ENCODE data around the gene ZNF329. TPM values are rescaled to one million over a fixed set of nuclear protein-coding genes. Genes with fewer than 3 reads are reported as not detected.
"Not testable (repeated sequence)": the region's sequence is repeated elsewhere in the genome, so short reads cannot be mapped to it uniquely, and the experiment has no call there.

The ZNF329 gene
- total RNA-seq = 7.2 and 10.3 TPM in 2 replicates

DNA sequence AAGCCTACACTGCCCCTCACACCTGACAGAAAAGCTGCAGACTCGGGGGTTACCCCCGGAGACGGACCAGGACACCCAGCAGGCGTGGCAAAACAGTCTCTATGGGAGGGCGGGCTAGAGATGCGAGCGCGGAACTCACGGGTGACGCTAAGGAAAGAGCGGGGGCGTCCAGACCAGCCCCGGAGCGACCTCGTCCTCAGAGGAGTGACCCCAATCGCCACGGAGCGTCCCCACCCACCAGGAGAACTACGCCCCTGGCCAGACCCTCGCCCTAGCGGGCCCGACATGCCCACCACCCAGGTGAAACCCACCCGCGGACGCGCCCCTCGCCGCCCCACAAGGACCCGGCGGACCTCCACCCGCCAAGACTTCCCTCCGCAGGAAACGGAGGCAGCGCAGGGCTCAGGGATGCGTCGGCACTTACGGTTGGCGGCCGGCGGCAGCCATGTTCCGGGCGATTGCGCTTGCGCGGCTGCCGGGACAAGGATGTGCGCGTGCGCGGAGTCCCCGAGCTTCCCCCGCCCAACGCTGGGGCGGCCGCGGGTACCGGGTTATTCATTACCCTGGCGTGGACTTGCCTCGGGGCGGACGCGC, at the start of gene ZNF329:
Gene ZNF329 (minus strand): TSS at position 462 of the 594 bp plus-strand sequence. CDS start 21,286 bp downstream, outside the sequence.
- peak; percentile 87 to 90 for DNase-seq (ENCODE audit: low read depth in 2 of 2)

DNA sequence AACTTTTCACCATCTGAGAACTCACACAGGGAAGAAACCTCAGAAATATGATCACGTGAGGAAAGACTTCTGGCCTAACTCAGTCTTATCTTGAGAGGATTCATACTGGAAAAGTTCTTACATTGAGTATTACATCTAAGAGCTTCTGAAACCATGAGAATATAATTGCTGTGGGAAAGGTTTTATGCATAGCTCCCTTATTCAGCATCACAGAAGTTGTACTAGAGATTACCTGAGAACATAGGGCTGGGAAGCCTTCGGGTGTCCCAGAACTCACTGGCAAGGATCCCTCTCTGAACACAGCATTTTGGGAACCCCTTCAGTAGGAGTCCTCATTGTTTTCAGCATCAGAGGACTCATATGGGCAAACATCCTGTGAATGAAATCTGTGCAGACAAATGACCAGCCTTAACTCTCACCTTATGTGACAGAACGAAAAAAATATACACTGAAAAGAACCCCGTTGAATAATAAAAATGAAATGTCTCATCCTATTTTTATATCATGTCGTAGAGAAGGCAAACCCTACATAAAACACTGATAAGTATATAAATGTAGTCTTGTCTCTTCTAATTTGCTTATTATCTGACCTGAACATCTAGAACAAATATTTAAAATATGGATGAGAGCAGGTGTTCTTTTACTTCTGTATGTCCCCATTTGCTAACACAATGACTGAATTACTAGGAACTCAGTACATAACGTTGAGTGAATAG, 46.5 kb upstream of the ZNF329 start:
- DNase-seq (ENCODE audit: low read depth in 2 of 2) = peak; percentile 31 to 33

DNA sequence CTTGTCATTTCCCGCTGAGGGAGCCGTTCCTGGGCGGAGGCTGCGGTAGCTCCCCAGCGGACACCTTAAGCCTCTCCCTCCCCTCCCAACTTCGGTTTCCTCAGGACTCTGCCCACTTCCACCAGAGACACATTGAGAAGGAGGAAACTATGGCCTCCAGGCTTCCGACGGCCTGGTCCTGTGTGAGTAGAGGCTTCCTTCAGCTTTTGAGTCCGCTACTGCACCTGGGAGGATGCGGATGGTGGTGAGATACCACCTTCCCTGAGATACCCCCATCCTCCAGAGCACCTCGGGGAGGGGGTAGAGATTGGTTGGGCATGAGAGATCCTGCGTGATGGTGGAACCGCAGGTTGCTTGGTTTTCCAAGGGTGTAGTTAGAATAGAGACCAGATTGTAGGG, 33.2 kb upstream of the ZNF329 start:
- DNase-seq (ENCODE audit: low read depth in 2 of 2) = no peak

DNA sequence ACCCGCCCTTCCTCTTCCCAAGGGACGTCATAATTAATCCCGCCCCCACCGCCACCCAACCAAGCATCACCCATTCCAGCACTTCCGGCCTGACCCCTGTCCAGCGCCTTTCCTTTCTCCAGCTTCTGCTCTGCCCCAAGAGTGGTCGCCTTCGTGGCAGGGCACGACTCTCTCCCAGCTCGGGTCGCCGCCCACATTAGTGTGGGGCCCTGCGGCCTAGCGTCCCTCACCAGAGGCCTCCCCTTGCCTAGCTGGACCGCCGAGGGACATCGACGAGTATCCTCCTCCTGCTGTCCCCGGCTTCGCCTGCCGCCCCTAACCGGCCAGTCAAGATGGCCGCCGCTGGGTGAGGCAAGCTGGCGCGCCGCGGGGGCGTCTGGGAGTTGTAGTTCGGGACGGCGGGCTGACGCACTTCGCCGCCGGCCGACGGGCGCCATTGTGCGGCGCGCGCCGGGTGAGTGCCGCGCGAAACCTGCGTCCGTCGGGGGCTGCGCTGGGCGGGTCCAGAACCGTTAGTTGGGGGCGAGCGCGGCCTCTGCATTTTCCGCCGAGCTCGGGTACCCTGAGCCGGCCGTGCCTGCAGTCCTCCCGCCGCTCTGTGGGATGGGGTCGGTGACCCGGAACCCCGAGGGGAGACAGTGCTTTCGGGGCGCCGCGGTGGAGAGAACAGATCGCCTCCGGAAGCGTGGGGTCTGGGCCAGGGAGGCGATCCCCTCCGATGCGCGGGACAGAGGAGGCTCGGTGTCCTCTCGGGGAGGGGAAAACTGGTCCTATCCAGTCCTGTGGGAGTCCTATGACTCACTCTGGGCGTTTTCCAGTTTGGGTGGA, 32.6 kb upstream of the ZNF329 start, which contains the start of gene ZNF274:
Gene ZNF274 (plus strand): TSS at position 73 of the 828 bp plus-strand sequence. CDS start 905 bp downstream, outside the sequence.
- peak; percentile 95 to 96 for DNase-seq (ENCODE audit: low read depth in 2 of 2)

DNA sequence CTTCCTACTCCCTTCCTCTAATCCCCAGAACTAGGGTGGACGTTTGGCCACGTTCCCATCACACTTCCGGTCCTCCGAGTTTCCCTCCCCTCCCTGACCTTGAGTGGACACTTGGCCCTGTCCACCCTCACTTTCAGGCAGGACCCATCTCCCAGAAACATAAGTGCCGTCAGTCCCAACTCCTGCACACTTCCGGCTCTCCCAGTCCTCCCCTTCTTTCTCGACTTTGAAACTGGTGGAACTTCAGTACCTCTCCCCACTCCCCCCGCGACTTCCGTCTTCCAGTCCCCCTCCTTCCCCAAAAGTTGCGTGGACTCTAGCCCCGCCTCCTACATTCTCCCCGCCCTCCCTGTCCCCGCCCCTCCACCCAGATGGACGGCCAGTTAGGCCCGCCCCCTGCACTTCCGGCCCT, 32.0 kb upstream of the ZNF329 start:
- no peak for DNase-seq (ENCODE audit: low read depth in 2 of 2)

DNA sequence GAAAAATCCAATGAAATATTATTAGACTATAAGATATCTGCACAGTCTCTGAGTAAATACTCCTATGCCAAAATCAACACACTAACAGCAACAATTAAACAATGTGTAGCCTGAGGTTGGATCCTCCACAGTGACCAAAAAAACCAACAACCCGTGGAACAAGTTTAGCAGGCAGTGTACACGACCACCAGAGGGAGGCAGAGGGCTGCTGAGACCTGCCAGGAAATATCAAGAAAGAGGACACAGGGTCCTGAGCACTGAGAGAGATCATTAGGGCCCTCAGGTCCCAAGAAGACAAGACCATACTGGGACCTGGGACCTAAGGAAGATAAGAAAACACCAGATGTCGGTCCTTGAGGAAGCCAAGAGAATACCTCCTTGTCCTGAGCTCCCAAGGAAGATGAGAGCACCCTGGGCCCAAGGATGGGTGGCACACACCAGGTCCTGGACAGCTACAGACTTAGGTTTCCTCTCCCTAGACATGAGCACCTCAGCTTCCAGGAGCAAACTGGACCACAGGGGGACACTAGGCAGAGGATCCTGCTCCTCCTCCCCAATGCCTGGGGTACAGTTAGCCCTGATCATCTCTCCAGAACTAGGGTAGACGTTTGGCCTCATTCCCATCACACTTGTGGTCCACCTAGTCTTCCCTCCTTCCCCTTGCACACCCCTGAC, 31.4 kb upstream of the ZNF329 start:
- DNase-seq (ENCODE audit: low read depth in 2 of 2) = peak; percentile 59 to 60

DNA sequence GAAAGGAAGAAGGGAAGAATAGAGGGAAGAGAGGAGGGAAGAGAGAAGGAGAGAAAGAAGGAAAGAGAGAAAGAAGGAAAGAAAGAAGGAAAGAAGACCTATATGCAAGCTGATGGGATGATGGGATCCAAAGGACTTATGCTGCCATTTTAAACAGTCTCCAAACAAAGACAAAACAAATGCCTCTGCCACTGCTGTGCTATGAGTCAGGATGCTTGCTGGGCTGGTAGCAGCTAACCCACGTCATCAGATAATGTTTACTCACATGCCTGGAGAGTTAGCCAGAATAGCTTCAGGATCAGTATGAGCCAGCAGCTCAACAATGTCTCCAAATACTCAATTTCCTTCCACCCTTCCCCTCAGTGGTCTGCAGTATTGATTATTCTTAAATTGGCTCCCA, 20.3 kb upstream of the ZNF329 start:
- peak in 1 of 2 donors; percentile 28 for DNase-seq (ENCODE audit: low read depth in 2 of 2)

DNA sequence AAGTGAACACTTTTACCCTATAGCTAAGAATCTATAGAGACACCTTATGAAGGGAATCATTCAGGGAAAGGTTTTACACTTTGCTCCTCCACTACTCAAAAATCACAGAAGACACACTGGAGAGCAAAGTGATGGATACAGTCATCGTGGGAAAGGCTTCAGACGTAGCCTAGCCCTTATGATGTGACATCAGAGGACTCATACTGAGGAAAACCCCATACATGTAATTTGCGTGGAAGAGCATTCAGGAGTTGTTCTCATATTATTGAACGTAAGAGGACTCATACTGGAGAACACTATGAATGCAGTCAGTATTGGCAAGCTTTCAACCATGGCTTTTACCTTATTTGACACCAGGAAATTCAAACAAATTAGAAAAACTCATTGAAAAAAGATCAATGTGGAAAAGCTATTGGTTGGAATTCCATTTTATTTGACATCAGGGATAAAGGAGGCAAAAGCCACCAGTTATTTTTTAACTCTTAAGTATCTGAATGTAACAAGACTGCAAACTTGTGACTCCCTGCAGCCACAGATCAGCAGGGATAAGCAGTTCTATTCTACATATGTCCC, 16.2 kb upstream of the ZNF329 start:
- DNase-seq (ENCODE audit: low read depth in 2 of 2) = no peak

DNA sequence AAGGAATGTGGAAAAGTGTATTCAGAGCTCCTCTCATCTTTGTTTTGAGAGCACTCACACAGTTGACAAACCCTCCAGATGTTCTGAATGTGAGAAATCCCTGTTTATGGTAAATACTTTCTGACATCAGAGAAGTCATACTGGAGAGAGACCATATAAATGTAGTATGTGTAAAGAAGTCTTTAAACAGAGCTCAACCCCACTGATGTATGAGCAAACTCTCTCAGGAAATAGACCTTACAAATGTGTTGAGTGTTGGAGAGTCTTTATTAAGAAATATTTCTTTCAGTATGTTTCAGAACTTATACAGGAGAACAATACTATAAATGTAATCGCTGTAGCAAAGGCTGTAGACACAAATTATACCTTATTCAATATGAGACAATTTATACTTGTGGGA, 15.7 kb upstream of the ZNF329 start:
- no peak for DNase-seq (ENCODE audit: low read depth in 2 of 2)

DNA sequence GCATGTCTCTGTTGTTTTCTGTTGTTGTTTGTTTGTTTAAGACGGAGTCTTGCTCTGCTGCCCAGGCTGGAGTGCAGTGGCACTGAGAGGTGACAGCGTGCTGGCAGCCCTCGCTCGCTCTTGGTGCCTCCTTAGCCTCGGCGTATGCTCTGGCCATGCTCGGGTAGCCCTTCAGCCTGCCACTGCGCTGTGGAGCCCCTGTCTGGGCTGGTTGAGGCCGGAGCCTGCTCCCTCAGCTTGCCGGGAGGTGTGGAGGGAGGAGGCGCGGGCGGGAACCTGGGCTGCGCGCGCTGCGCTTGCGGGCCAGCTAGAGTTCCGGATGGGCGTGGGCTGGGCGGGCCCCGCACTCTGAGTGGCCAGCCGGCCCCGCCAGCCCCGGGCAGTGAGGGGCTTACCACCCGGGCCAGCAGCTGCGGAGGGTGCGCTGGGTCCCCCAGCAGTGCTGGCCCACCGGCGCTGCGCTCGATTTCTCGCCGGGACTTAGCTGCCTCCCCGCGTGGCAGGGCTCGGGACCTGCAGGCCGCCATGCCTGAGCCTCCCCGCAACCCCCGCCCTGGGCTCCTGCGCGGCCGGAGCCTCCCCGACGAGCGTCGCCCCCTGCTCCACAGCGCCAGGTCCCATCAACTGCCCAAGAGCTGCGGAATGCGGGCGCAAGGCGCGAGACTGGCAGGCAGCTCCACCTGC, 6.6 kb upstream of the ZNF329 start:
- DNase-seq (ENCODE audit: low read depth in 2 of 2) = no peak

DNA sequence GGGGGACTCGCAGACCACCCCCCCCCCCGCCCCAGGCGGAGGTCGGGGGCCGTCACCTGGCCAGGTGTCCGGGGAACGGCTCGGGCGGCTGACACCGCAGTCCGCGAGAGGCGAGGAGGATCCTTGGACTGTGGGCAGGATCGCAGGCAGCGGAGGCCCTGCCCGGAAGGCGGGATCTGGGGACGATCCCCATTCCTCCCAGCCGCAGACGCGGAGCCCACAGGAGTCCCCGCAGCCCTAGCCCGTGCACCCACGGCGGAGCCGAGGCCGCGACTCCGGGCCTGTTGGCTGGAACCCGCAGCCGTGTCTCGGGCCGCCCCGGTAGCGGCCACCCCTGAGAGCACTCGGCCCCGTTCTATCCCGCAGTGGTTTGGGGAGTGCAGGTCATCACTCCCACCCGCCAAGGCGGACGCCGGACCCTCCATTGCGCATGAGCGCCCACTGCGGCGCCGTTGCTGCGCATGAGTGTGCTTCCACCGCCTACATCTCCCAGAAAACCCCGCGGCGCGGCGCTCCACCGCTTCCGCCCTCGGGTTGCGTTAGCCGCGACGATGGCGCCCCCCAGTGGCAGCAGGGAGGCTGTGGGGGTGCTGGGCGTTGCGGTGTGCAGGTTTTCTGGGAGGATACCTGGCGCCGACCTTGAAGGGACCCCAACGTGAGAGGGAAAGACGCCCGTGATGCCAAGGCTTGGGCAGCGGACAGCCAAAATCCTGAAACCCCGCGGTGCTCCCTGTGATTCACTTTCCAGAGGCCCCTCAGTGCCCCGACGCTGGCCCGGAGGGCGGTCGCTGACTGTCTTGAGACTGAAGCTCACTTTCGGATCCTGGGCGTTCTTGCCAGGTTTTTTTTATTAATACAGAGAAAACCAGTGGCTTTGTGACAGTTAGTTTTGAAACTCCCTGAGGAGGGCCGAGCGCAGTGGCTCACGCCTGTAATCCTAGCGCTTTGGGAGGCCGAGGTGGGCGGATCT, 4.4 kb upstream of the ZNF329 start:
- DNase-seq (ENCODE audit: low read depth in 2 of 2) = peak; percentile 95 to 96

DNA sequence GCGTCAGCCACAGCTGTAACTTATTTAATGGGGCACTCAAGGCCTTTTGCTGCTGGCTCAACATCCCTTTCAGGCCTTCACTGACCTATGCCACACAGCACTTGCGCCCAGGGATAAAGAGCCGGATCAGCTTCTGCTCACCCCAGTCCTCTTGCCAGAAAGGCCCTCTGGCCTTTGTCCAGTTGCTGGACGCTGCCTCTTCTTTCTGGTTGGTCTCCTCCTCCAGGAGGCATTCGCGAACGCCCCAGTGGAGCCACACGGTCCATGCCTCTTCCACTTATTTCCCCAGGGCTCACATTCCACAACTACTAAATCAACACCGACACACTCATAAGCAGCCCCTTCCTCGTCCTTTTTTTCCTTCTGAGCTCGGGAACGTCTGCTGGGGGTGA, 3.7 kb upstream of the ZNF329 start:
- DNase-seq (ENCODE audit: low read depth in 2 of 2) = peak; percentile 24 to 41

DNA sequence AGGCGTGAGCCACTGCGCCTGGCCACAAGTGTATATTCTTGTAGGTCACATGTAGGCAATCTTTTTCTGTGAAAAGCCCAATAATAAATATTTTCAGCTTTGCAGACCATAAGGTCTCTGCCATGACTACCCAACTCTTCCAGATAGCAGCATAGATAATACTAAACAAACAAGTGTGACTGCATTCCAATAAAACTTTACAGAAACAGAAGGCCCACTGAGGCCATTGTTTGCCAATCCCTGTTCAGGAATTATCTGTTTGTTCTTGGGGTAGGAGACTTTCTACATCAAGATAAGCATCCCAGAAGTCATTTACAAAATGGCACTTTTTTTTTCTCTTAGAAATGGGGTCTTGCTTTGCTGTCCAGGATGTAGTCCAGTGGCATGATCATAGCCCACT, 2.8 kb upstream of the ZNF329 start:
- no peak for DNase-seq (ENCODE audit: low read depth in 2 of 2)

DNA sequence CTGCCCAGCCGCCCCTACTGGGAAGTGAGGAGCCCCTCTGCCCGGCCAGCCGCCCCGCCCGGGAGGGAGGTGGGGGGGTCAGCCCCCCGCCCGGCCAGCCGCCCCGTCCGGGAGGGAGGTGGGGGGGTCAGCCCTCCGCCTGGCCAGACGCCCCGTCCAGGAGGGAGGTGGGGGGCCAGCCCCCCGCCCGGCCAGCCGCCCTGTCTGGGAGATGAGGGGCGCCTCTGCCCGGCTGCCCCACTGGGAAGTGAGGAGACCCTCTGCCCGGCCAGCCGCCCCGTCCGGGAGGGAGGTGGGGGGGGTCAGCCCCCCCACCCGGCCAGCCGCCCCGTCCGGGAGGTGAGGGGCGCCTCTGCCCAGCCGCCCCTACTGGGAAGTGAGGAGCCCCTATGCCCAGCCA, 3.1 kb downstream of the ZNF329 start:
- not testable (repeated sequence) for DNase-seq (ENCODE audit: low read depth in 2 of 2)

DNA sequence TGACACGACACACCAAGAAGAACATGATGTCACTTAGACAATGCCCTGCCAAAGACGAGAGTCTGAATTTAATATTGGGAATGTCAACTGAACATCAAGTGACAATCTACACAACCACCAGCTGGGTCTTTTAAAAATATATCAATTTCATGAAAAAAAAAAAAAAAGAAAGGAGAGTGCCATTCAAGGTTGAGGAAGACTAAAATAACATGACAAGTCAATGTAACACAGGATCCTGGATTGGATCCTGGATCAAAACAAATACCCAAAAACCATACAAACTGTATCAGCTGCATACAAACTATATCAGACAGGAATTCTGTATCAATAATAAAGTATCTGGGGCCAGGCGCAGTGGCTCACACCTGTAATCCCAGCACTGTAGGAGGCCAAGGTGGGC, 4.7 kb downstream of the ZNF329 start:
- no peak for DNase-seq (ENCODE audit: low read depth in 2 of 2)

DNA sequence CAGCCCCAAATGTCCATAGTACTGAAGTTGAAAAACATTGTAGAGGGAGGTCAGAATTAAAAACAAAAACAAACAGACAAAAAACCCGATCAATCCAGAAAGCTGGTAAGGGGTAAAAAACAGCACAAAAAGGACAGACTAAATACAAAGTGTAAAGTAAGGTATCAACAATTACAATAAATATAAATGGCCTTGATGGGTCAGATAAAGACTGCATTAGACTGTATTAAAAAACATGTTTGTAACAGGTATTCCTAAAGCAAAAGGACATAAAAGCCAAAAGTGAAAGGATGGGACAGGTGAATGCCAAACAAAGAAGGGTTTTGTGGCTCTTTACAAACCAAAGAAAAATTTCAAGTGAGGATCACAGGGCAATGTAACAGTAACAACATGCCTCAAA, 16.3 kb downstream of the ZNF329 start:
- DNase-seq (ENCODE audit: low read depth in 2 of 2) = no peak

DNA sequence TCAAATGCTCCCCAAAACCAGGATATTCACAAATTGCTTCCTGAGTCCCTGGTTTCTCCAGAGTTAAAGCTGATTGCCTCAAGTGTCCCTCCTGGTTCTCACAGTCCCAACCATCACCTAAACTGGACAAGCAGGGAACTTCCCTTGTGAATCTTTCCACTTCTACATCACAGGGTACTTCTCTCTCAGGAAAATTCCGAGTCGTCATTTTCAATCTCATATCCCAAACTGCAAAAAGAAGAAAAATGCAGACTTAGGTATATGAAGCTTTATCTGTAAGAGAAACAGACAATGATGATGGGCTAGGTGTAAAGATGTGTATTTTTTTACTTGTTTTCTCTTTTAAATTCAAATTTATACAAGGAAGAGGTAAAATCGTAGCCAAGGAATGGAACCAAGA, 21.3 kb downstream of the ZNF329 start:
- DNase-seq (ENCODE audit: low read depth in 2 of 2) = no peak

DNA sequence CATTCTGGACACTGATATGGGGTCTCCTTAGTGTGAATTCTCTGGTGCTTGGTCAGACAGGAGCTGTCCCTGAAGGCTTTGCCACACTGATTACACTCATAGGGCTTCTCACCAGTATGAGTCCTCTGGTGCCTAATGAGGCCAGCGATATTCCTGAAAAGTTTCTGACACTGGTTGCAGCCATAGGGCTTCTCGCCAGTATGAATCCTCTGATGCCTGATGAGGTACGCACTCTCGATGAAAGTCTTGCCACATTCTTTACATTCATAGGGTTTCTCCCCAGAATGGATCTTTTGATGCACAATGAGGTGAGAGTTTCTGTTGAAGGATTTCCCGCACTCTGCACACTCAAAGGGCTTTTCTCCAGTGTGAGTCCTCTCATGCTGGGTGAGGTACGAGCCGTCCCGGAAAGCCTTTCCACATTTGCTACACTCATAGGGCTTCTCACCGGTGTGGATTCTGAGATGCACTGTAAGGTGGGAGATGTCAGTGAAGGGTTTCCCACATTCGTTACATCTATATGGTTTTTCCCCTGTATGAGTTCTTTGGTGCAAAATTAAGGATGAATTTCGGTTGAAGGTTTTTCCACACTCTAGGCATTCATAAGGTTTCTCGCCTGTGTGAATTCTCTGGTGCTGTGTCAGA, 22.4 kb downstream of the ZNF329 start:
- peak in 1 of 2 donors; percentile 9 for DNase-seq (ENCODE audit: low read depth in 2 of 2)

DNA sequence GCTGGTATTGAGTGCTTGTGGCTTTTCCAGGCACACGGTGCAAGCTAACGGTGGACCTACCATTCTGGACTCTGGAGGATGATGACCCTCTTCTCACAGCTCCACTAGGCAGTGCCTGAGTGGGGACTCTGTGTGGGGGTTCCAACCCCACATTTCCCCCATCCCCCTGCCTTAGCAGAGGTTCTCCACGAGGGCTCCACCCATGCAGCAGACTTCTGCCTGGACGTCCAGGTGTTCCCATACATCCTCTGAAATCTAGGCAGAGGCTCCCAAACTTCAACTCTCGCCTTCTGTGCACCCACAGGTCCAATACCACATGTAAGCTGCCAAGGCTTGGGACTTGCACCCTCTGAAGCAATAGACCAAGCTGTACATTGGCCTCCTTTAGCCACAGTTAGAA, 27.2 kb downstream of the ZNF329 start:
- DNase-seq (ENCODE audit: low read depth in 2 of 2) = no peak

Measured in lung microvascular endothelial cell (primary cell).